ENCODE data around the gene ELMOD3. TPM values are rescaled to one million over a fixed set of nuclear protein-coding genes. Genes with fewer than 3 reads are reported as not detected.

Gene ELMOD3
- polyA plus RNA-seq, 1 donor (not counting 4 experiments of a cell fraction or from before 2014, with no cell fraction given) = 20.1 TPM

DNA sequence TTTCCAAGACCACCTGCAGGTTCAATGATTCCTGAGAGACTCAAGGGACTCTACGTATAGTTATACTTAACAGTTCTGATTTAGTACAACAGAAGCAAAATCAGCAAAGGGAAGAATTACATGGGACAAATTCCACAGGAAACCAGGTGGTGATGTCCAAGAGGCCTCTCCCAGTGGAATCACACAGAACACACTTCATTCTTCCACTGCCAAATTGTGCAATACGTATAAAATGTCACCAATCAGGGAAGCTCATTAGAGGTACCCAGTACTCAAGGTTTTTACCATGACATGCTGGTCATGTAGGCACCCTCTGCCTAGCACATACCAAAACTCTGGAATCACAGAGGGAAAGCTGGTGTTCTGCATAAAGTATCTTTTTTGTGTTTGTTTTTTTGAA is 33.2 kb downstream of the ELMOD3 start:
- TF ChIP-seq CTCF (optimal IDR thresholded peaks at IDR 0.05 in 1 of 3, IDR thresholded peaks at IDR 0.05 in 1 of 3, conservative IDR thresholded peaks at IDR 0.05 in 1 of 3; ENCODE audit: extremely low read depth in 1 of 3, insufficient read depth in 2 of 3, low read length in 3 of 3) (no peak), EZH2 (IDR thresholded peaks at IDR 0.05; ENCODE audit: low read length) (no peak)
- H3K9me1 ChIP-seq (ENCODE audit: control insufficient read depth, extremely low read depth, insufficient read depth, low read length) = no peaks in the 10 kb centered on the region
- no peaks in the 10 kb centered on the region for H3K27me3 ChIP-seq (ENCODE audit: control insufficient read depth, extremely low read depth, insufficient read depth, low read length)
- dilution Hi-C loops (cut with MboI; ENCODE audit: extremely low pct_ligation_motif_present, low sequenced_read_pairs) = no loop called here
- H2AFZ ChIP-seq (ENCODE audit: control insufficient read depth, low read length) = no peak overlapping the region
- no peak for FAIRE-seq
- no peak overlapping the region for H3K9ac ChIP-seq (ENCODE audit: control insufficient read depth, extremely low read depth, insufficient read depth, low read length)
- no peak overlapping the region for H3K4me2 ChIP-seq (ENCODE audit: control insufficient read depth, extremely low read depth, insufficient read depth, low read depth, low read length)
- DNase-seq (ENCODE audit: low read depth, low spot score) = no peak
- H3K4me3 ChIP-seq (ENCODE audit: control insufficient read depth in 2 of 3, extremely low read depth in 1 of 3, insufficient read depth in 2 of 3, low read depth in 1 of 3, low read length in 3 of 3) = no peak overlapping the region
- H3K36me3 ChIP-seq (ENCODE audit: control insufficient read depth in 2 of 2, extremely low read depth in 1 of 2, insufficient read depth in 2 of 2, low read length in 2 of 2) = peaks cover 34 to 38% of the 10 kb centered on the region in 2 experiments
- no peak overlapping the region for H3K27ac ChIP-seq (ENCODE audit: control insufficient read depth, insufficient read depth, low read length)
- no peaks in the 10 kb centered on the region for H3K9me3 ChIP-seq (ENCODE audit: control insufficient read depth, low read depth, low read length)
- H3K79me2 ChIP-seq (ENCODE audit: control insufficient read depth, insufficient read depth, low read length) = no peaks in the 10 kb centered on the region
- H3K4me1 ChIP-seq (ENCODE audit: control insufficient read depth, extremely low read depth, insufficient read depth, low read length) = no peaks in the 10 kb centered on the region
- H4K20me1 ChIP-seq (ENCODE audit: control insufficient read depth, extremely low read depth, insufficient read depth, low read length) = no peaks in the 10 kb centered on the region

- Histone ChIP-seq H3K27ac (ENCODE audit: control insufficient read depth, insufficient read depth, low read length) (no peak overlapping the region), H4K20me1 (ENCODE audit: control insufficient read depth, extremely low read depth, insufficient read depth, low read length) (no peaks in the 10 kb centered on the region), H3K27me3 (ENCODE audit: control insufficient read depth, extremely low read depth, insufficient read depth, low read length) (no peaks in the 10 kb centered on the region), H3K36me3 (ENCODE audit: control insufficient read depth in 2 of 2, extremely low read depth in 1 of 2, insufficient read depth in 2 of 2, low read length in 2 of 2) (peaks cover 36 to 40% of the 10 kb centered on the region in 2 experiments), H3K9me1 (ENCODE audit: control insufficient read depth, extremely low read depth, insufficient read depth, low read length) (no peaks in the 10 kb centered on the region), H3K9me3 (ENCODE audit: control insufficient read depth, low read depth, low read length) (no peaks in the 10 kb centered on the region), H3K4me3 (ENCODE audit: control insufficient read depth in 2 of 3, extremely low read depth in 1 of 3, insufficient read depth in 2 of 3, low read depth in 1 of 3, low read length in 3 of 3) (no peak overlapping the region), H2AFZ (ENCODE audit: control insufficient read depth, low read length) (no peak overlapping the region), H3K4me2 (ENCODE audit: control insufficient read depth, extremely low read depth, insufficient read depth, low read depth, low read length) (no peak overlapping the region), H3K79me2 (ENCODE audit: control insufficient read depth, insufficient read depth, low read length) (no peaks in the 10 kb centered on the region), H3K9ac (ENCODE audit: control insufficient read depth, extremely low read depth, insufficient read depth, low read length) (no peak overlapping the region), H3K4me1 (ENCODE audit: control insufficient read depth, extremely low read depth, insufficient read depth, low read length) (no peaks in the 10 kb centered on the region)
- dilution Hi-C loops (cut with MboI; ENCODE audit: extremely low pct_ligation_motif_present, low sequenced_read_pairs) = no loop called here
- no peak for TF ChIP-seq EZH2 (IDR thresholded peaks at IDR 0.05; ENCODE audit: low read length)
- TF ChIP-seq CTCF (optimal IDR thresholded peaks at IDR 0.05 in 1 of 3, IDR thresholded peaks at IDR 0.05 in 1 of 3, conservative IDR thresholded peaks at IDR 0.05 in 1 of 3; ENCODE audit: extremely low read depth in 1 of 3, insufficient read depth in 2 of 3, low read length in 3 of 3) = no peak
- FAIRE-seq = no peak
- no peak for DNase-seq (ENCODE audit: low read depth, low spot score)
These were observed 34.4 kb downstream of the ELMOD3 start for GRCh38 chr2:85388878-85389538.

All from keratinocyte (primary cell).